ENCODE results near the gene S100A13. TPM values are rescaled to one million over a fixed set of nuclear protein-coding genes. Genes with fewer than 3 reads are reported as not detected.

Gene S100A13
- total RNA-seq, 2 donors from 2014 or later = 6.8 to 7.9 TPM

Other genes starting within 250 kb of the S100A13 start
- gene S100A8, start 236.4 kb downstream of the S100A13 start, total RNA-seq = not detected
- not detected for gene S100A7A, start 211.0 kb downstream of the S100A13 start, total RNA-seq
- not detected for gene S100A7, start 166.9 kb downstream of the S100A13 start, total RNA-seq
- gene S100A6, start 91.5 kb downstream of the S100A13 start, total RNA-seq = 100 to 1,000 TPM; 530 to 753 TPM
- 1 to 10 TPM; 3.2 to 9.6 TPM for gene S100A5, start 86.6 kb downstream of the S100A13 start, total RNA-seq
- gene S100A4, start 81.7 kb downstream of the S100A13 start, total RNA-seq = 1,000 to 10,000 TPM; 1,035 to 1,445 TPM
- gene S100A3, start 78.2 kb downstream of the S100A13 start, total RNA-seq = not detected
- gene S100A2, start 61.7 kb downstream of the S100A13 start, total RNA-seq = 10 to 100 TPM; 10.1 to 10.7 TPM
- not detected for gene S100A16, start 14.4 kb downstream of the S100A13 start, total RNA-seq
- gene S100A14, start 11.2 kb downstream of the S100A13 start, total RNA-seq = under 1 TPM in 1 of 2 donors, not detected in 1; 0.71 TPM
- gene S100A1, start 929 bp upstream of the S100A13 start, total RNA-seq = not detected
- 10 to 100 TPM; 70.6 to 88.6 TPM for gene CHTOP, start 6.6 kb upstream of the S100A13 start, total RNA-seq
- gene SNAPIN, start 31.2 kb upstream of the S100A13 start, total RNA-seq = 10 to 100 TPM; 27.3 to 29.0 TPM
- 100 to 1,000 TPM; 153 to 245 TPM for gene ILF2, start 43.5 kb upstream of the S100A13 start, total RNA-seq
- under 1 TPM in 1 of 2 donors, not detected in 1; 0.19 TPM for gene NPR1, start 51.2 kb upstream of the S100A13 start, total RNA-seq
- 100 to 1,000 TPM in 1 of 2 donors, 10 to 100 TPM in 1; 49.5 to 103 TPM for gene INTS3, start 100.5 kb upstream of the S100A13 start, total RNA-seq
- 1 to 10 TPM; 9.7 to 9.8 TPM for gene SLC27A3, start 147.9 kb upstream of the S100A13 start, total RNA-seq